Measurements from ENCODE around the gene TEX38.
"Not testable (repeated sequence)": the region's sequence is repeated elsewhere in the genome, so short reads cannot be mapped to it uniquely, and the experiment has no call there.

The TEX38 gene

DNA sequence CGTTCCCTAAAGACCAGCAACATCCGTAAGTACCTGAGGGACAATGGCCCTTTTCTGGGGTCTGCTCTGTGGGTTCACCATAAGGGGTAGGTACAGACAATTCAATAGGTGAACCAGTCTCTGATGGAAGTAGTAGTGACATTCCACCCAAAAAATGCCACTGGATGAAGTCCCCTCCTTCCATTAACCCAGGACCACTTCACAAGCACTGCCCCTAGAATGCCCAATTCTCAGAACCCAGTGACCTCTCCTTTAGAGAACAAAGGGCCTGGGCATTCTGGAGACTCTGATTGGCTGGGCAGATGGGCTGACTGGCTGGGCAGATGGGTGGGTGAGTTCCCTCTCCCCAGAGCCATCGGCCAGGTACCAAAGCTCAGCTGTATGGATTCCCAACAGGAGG is at the start of gene TEX38:
Gene TEX38, plus strand, starts transcription at position 301 of the 400 bp plus-strand sequence. Its CDS starts 81 bp downstream, at position 382.
- no peak for DNase-seq

GRCh38 chr1:46621930-46622329 is 49.7 kb upstream of the TEX38 start:
- no peak for DNase-seq

- DNase-seq, result no peak
These were observed 49.3 kb upstream of the TEX38 start for GRCh38 chr1:46622344-46622743.

DNA sequence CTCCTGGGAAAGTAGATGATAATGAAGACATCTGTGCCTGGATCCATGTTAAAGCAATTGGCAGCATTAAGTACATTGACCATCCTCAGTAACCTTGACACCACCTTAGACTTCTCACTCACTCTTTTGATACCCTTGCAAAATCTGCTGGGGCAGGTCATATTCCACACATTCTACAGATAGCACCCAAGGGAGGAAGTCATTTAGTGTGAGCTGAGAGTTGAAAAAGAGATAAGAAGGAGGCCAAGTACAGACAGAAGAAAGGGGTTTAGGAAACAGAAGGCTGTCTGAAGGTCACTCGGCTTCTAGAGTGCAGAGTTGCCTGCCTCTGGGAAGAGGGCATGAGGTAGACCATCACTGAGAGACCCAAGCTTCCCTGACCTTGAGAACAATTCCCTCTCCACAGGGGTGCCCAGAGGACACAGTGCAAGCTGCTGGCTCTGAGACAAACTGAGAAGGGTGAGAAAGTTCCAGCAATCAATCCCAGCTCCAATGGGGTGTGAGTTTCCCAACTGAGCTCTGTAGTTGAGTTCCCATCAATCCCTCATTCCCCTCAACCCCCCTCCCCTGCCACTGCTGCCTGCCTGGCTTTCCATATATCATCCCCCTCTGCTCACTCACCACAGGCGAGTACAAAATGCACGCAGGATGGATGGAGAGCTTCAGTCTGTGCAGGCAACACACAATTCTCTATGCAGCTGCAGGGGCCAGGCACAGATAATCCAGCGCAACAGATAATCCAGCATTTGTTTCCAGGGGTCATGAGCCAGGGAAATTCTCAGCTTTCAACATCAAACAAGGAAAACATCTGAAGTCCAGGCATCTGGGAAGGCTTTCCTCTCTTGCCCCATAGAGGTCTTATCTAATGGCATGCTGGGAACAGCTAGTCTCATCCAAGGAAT is 47.7 kb upstream of the TEX38 start:
- DNase-seq, result no peak

GRCh38 chr1:46630719-46631118 is 40.9 kb upstream of the TEX38 start:
- no peak for DNase-seq

- no peak for DNase-seq
These were observed 36.4 kb upstream of the TEX38 start for GRCh38 chr1:46635205-46635604.

DNA sequence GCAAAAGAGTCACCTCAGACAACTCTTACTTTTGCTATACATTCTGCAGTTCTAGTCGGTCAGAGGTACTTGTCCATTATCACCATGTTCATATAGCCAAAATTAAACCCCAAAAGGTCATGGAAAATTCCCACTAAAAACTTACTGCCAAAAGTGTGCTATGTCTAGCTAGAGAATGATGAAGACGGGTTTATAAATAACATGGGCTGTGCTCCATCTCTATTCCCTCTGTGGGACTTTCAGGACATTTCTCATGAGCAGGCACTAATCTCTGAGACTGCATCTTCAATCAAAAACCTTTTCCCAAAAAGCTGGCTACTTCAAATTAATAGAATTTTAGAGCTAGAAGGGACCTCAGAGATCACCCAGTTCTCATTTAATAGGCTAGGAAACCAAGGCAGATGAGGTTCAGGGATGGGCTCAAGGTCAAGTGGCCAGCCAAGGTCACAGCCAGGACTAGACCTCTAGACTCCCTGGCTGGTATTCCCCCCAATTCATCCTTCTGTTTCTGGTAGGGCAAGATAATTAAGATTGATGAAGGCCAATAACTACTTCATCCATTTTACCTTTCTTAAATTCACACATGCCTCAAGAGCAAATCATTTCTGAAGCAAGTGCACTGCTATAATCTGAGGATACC is 34.1 kb upstream of the TEX38 start:
- DNase-seq, result no peak

DNA sequence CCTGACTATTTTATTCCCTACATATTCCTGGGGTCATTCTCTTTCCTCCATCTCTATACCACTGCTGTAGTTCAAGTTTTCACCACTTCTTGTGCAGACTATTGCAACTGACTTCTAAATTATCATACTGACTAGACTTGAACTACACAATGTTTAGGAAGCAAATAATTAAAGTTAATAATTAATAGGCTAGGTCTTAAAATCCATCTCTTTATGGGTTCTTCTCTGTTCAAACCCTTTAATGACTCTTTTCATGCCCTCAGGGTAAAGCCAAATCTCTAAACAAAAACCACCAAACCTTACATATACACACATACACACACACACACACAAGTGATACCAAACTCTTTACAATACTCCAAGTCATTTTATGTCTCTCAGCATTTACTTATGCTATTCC is 32.7 kb upstream of the TEX38 start:
- no peak for DNase-seq

GRCh38 chr1:46639547-46639946 is 32.1 kb upstream of the TEX38 start:
- DNase-seq, result no peak

DNA sequence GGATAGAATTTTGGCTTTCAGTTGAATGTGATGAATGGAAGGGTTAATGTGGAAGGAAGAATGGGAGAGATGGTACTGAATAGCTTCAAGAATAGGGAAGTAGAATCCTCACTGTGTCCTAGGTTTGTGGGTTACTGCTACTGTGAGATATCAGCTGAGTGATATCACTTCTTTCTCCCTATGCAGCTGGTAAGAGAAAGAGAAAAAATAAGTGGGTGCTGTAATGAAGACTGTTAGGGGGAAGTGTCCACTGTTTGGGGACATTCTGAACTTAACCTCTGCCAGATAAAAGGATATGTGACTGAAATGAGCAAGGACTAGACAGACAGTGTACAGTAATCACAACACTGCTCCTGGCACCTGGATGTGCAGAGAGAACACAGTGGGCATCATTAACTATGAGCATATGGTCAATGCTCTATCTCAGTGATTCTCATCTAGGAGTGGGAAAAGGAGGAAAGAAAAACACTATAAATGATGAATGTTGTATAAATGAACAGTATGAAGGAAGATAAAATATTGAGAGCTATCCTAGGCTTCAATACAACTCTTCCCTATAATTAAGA is 29.5 kb upstream of the TEX38 start:
- DNase-seq, result no peak

DNA sequence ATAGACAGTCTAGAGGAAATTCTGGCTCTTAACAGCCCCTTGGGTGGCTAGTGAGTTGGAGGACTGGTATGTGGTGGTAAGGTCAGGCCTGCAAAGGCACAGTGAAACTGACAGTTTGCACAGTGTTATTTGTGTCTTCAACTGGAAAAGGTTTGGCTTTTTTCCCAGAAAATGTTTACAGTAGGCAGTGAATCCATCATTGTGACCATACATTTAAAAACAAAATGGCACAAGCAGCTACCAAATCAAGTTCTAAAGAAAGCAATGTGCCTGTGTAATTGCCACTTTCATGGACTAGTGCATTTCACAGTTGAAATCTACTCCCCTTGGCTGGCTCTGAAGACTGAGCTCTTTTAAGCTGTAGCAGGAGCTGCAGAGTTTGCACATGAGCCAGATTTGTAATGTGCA is 28.3 kb upstream of the TEX38 start:
- no peak for DNase-seq

GRCh38 chr1:46645815-46646214 is 25.8 kb upstream of the TEX38 start:
- no peak for DNase-seq

- no peak for DNase-seq
These were observed 25.3 kb upstream of the TEX38 start for GRCh38 chr1:46646331-46646730.

- DNase-seq, result no peak
These were observed 24.8 kb upstream of the TEX38 start for GRCh38 chr1:46646844-46647243.

DNA sequence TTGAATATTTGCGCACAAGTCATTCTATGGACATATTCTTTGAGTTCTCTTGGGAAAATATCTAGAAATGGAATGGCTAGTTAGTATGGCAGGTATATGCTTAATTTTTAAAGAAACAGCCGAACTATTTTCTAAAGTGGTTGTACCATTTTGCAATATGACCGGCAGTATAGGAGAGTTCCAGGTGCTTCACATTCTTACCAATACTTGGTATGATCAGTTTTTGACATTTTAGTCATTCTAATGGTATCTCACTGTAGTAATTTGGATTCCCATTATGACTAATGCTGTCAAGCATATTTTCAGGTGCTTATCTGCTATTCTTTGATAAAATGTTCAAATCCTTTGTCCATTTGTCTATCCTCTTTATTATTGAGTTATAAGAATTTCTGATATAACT is 24.0 kb upstream of the TEX38 start:
- no peak for DNase-seq

DNA sequence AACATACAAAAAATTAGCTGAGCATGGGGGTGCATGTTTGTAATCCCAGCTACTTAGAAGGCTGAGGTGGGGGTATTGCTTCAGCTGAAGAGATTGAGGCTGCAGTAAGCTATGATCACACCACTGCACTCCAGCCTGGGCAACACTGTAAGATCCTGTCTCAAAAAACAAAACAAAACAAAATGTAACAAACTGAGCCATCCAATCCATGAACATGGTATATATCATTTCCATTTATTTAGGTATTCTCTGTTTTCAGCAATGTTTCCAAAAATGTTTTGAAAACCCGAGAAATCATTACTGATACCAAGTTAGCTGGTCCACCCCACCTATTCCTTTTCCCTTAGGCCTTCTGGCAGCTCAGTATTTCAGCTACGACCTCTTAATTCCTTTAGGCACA is 21.9 kb upstream of the TEX38 start:
- no peak for DNase-seq

- no peak for DNase-seq
These were observed 21.2 kb upstream of the TEX38 start for GRCh38 chr1:46650491-46650890.

- not testable (repeated sequence) for DNase-seq
These were observed 20.5 kb upstream of the TEX38 start for GRCh38 chr1:46651152-46651551.

DNA sequence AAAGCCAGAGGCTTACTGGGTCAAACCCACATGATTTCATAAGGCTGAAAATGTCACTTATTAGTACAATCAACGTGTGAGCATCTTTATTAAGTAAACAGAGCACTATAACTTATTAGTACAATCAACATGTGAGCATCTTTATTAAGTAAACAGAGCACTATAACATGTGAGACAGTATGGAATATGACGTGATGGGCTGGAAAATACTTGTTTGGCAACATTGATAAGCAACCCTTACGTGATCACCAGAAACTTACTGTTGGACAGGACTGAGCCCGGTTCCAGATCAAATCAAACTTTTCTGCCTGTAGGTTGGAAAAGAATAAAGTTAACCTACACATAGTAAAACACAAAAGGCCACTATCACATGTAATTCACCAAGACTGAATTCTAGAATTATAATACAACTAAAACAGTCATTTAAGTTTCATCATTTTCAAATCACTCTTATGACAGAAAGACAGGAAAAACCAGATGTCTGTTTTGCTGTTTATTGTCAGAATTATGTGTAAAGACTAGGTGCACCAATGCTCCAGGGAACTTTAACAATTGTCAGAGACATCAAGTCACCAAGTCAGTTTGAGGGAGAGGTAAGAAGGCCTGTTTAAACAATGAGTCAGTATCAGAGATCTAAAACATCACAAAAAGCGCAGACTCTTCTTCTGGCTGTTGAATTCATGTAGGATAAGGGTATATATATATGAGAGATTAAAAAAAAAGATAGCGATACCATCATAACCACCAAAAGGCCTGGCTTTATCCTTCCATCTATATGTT is 19.1 kb upstream of the TEX38 start:
- DNase-seq, result no peak

- no peak for DNase-seq
These were observed 18.2 kb upstream of the TEX38 start for GRCh38 chr1:46653405-46653958.

- no peak for DNase-seq
These were observed 17.6 kb upstream of the TEX38 start for GRCh38 chr1:46654012-46654411.

- not testable (repeated sequence) for DNase-seq
These were observed 17.0 kb upstream of the TEX38 start for GRCh38 chr1:46654698-46655097.

DNA sequence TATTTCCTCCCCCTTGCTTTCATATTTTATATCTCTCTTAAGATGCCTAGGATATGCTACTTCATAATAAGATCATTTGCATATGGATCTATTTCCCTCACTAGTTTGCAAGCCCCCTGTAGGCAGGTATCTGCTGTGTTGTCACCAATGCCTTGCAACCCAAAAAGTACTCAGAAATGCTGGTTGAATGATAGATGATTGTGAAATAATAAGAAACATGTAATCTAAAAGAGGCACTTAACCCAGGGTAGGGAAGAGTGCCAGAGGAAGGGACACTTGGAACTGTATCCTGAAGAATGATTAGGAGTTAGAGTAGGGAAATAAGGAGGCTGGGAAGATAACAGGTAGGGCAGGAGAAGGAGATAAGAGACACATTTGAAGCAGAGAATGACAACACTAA is 15.8 kb upstream of the TEX38 start:
- DNase-seq, result no peak
